GM12875 (cell line): Measurements from ENCODE around the gene LKAAEAR1.

Experiments
- H3K4me3 ChIP-seq: one replicate; pipeline ENCODE4 v1.5.1; 2011; ENCODE audit warnings: low read depth, low read length, control low read depth
- CTCF ChIP-seq: IDR thresholded peaks from 2 replicates; pipeline ENCODE4 v1.5.1; 2011; ENCODE audit warnings: low read depth, mild to moderate bottlenecking, control low read depth, inconsistent platforms, low read length, moderate library complexity, borderline replicate concordance; ENCODE audit not compliant: insufficient read depth

Gene LKAAEAR1

GRCh38 chr20:64035066-64035932 lies 48.9 kb downstream of the LKAAEAR1 start:
- no peak overlapping the region for H3K4me3 ChIP-seq
- no peak for TF ChIP-seq CTCF

- no peak for TF ChIP-seq CTCF
Measured at GRCh38 chr20:64033981-64034493, 50.2 kb downstream of the LKAAEAR1 start.

More at GRCh38 chr20:64033981-64034493, 50.2 kb downstream of the LKAAEAR1 start:
- H3K4me3 ChIP-seq = no peak overlapping the region
